GM18858 (cell line): ENCODE measurements around the gene TAS1R3.
"Not testable (repeated sequence)": the region's sequence is repeated elsewhere in the genome, so short reads cannot be mapped to it uniquely, and the experiment has no call there.

ENCODE experiments used
- ATAC-seq: cut with Tn5 transposase; IDR thresholded peaks from one replicate; pipeline ENCODE4 v1.9.1; 2021; ENCODE audit not compliant: unreplicated experiment

The TAS1R3 gene

GRCh38 chr1:1307923-1308755, 22.9 kb upstream of the TAS1R3 start, which contains the start of the genes ACAP3 and PUSL1:
ACAP3 (minus strand) TSS chr1:1307930; CDS start chr1:1307815, 115 bp downstream.
PUSL1 (plus strand) TSS chr1:1308597; CDS start chr1:1308644, 47 bp downstream.
- peak; percentile 36 for ATAC-seq

- no peak for ATAC-seq
Observed at GRCh38 chr1:1308756-1309250, 22.3 kb upstream of the TAS1R3 start.

GRCh38 chr1:1309251-1310108, 21.6 kb upstream of the TAS1R3 start:
- ATAC-seq: no peak

GRCh38 chr1:1310109-1310385, 21.0 kb upstream of the TAS1R3 start:
- no peak for ATAC-seq

GRCh38 chr1:1310476-1311053, 20.5 kb upstream of the TAS1R3 start:
- no peak for ATAC-seq

- no peak for ATAC-seq
Observed at GRCh38 chr1:1311107-1312104, 19.7 kb upstream of the TAS1R3 start.

GRCh38 chr1:1312450-1313314, 18.4 kb upstream of the TAS1R3 start:
- no peak for ATAC-seq

- ATAC-seq: no peak
Observed at GRCh38 chr1:1313500-1314236, 17.4 kb upstream of the TAS1R3 start.

- ATAC-seq: no peak
Observed at GRCh38 chr1:1314237-1314586, 16.9 kb upstream of the TAS1R3 start.

- ATAC-seq: no peak
Observed at GRCh38 chr1:1314678-1315335, 16.3 kb upstream of the TAS1R3 start.

GRCh38 chr1:1315435-1315954, 15.6 kb upstream of the TAS1R3 start:
- no peak for ATAC-seq

- not testable (repeated sequence) for ATAC-seq
Observed at GRCh38 chr1:1316199-1316598, 14.9 kb upstream of the TAS1R3 start.

GRCh38 chr1:1317420-1317819, 13.7 kb upstream of the TAS1R3 start:
- ATAC-seq: no peak

- ATAC-seq: no peak
Observed at GRCh38 chr1:1318131-1318652, 12.9 kb upstream of the TAS1R3 start.

- ATAC-seq: no peak
Observed at GRCh38 chr1:1318777-1319645, 12.1 kb upstream of the TAS1R3 start.

GRCh38 chr1:1319646-1319941, 11.5 kb upstream of the TAS1R3 start:
- ATAC-seq: no peak
